Daoy (cell line): Measurements from ENCODE around the gene AP1S3. TPM values are rescaled to one million over a fixed set of nuclear protein-coding genes. Genes with fewer than 3 reads are reported as not detected.

Experiments
- DNase-seq: peaks from one replicate; pipeline ENCODE4 v3.0.0-alpha.2; 2015; ENCODE audit warnings: low read depth
- total RNA-seq: library from RNA; depleted of rRNA; stranded (reverse); fragments of >200 nt; shearing (Covaris generic); gene quantifications from 2 replicates; pipeline ENCODE4 v1.2.3, GENCODE V29; 2014

The AP1S3 gene
- total RNA-seq, 1 experiment from 2014 or later: 15.0 TPM

DNA sequence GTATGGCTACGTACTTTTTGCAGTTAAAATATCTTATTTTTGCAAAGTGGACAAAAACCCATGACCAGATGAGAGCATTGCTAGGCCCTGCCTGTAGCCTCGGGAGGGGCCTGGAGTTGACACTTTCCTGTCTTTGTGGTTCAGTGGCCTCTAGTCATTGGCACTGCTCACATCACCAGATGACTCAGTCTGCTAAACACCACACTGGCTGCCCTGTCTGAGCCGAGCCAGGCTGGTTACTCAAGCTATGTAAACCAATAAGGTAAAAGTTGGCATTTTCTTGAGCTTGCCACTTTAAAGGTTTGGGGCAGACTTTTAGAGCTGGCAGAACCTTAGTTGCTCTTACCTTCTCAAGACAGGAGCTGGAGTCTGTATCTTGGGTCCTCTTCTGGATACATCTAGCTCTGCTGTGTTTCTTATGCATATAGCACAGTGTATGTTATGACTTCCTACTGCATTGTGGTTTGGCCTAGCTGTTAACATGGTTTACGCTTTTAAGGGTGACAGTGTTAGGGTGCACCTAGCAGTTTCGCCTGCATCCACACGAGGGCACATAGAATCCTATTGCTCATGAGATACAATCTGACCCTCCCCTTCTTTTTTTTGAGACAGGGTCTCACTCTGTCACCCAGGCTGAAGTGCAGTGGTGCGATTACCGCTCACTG lies 76.4 kb downstream of the AP1S3 start:
- DNase-seq: peak; percentile 93

DNA sequence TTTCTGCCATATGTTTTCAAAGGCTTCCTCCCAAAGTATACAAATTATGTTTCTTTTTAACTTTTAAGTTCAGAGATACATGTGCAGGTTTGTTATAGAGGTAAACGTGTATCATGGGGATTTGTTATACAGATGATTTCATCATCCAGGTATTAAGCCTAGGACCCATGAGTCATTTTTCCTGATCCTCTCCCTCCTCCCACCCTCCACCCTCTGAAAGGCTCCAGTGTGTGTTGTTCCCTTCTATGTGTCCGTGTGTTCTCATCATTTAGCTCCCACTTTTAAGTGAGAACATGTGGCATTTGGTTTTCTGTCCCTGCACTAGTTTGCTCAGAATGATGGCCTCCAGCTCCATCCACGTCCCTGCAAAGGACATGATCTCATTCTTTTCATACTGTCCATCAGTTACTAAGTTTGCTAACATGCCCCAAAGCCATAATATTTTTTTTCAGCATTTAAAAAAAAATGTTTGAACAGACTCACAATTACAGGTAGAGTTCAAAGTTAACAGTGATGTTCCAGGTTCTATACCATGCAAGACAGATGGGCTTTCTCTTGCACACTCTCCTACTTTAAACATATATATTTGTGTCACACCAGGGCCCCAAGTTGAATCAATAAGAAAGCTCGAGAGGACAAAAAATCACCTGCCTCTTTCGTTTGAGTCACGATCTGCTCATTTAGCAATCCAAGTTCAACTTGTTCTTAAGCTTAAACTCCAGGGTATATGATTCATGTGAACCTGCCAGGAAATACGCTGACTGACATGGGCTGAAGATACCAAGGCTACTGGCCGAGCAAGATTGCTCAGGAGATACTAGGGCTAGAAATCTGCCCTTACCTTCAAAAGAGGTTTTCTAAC lies 77.6 kb downstream of the AP1S3 start:
- peak; percentile 52 for DNase-seq

DNA sequence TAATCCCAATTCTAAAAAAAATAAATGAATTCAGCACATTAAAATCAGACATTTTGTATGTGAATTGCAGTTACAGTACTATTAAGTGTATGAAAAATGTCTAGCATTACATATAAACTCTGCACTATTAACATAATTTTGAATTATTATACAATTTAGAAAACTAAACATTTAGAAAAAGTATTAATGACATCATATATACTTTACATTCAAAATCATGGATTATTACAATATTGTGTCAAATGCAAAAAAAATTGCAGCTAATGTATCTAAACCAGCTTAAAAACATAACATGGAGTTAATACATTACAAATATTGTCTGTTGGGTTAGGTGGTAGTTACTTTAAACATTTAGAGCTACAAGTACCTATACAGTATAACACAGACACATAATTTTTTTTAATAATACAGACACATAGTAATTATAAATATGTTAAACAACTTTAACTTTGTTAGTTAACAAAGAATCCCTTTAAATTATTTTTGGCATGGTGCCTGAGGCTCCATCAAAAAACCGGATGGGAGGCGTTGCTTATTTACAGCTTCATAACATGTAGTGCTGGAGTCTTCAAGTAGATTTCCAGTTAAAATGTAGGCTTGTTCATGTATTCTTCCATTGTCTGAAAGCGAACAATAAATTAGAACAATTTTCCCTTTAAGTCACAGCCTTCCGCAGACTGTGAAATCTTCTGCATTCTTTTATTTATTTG lies 79.1 kb downstream of the AP1S3 start:
- no peak for DNase-seq

GRCh38 chr2:223753940-223754339 lies 83.4 kb downstream of the AP1S3 start:
- DNase-seq: no peak

GRCh38 chr2:223751012-223751411 lies 86.4 kb downstream of the AP1S3 start:
- no peak for DNase-seq

GRCh38 chr2:223747392-223748042 lies 89.9 kb downstream of the AP1S3 start:
- DNase-seq: no peak

- no peak for DNase-seq
Observed at GRCh38 chr2:223746611-223747010, 90.8 kb downstream of the AP1S3 start.

- DNase-seq: peak; percentile 6
Observed at GRCh38 chr2:223744580-223744979, 92.8 kb downstream of the AP1S3 start.

DNA sequence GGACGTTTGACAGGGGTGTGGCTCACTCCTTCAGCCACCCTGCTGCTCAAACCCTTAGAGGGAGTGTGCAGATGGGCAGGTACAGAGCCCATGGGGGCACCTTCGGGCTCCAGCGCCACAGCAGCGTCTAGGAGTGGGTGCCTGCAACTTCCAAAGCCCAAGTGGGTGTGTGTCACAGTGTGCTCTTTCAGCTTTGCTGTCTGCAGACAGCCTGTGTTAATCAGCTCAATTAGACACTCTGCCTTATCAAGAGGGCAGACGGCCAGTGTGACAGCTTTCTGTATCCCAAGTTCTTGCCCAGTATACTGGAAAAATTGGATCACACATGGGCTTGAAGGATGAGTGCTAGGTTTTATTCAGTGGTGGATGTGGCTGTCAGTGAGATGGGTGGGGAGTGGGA lies 96.7 kb downstream of the AP1S3 start:
- no peak for DNase-seq

- no peak for DNase-seq
Observed at GRCh38 chr2:223737207-223737606, 100.2 kb downstream of the AP1S3 start.

- DNase-seq: no peak
Observed at GRCh38 chr2:223736488-223736887, 100.9 kb downstream of the AP1S3 start.

DNA sequence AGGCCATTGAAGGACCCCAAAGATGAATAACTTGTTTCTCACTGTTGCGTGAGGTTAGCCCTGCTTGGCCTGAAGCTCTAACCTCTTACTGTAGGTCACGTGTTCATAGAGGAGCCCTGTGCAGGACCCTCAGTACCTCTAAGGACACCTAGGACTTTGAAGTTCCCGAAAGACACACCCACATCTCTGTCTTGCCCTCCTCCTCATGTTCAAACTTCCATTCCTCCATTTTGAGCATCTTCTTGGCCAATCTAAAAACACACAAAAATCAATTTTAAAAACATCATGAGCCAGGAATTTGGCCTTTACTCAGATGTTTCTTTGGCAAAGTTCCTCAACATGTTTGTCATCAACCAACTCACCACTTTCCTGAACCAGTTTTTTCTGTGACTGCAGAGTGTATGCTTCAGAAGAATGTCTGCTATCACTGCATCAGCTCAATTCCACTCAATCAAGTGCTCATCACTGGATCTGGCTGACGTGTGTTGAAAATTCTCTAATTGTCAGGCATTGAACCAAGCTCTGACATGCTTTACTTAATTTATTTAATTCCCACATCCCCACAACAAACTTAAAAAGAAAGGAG lies 101.6 kb downstream of the AP1S3 start:
- no peak for DNase-seq

DNA sequence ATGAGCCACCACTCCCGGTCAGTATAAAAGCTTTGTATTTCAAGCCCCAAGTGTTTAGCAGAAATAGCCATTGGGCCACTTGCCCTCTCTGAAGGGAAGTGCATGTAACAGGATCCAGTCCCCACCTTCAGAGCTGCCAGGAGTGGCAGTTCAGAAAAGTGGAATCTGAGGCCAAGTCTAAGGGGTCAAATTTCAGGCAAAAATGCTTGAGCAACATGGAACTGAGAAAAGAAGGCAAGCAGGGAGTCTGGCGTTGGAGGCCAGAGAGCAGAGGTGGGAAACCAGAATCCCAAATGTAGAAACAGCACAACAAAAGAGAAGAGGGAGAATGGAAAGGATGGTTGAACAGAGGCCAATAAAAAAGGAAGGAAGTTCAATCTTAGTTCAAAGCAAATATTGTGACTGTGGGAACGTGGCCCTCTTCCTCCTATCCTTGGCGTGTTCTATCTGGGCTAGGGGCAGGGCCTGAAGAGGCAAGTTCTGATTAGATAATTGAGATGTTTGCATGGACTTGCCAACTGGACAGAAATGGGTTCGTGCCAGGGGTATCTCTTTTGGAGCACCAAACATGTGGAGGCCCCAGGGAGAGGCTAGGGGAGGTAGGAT lies 102.2 kb downstream of the AP1S3 start:
- DNase-seq: no peak

DNA sequence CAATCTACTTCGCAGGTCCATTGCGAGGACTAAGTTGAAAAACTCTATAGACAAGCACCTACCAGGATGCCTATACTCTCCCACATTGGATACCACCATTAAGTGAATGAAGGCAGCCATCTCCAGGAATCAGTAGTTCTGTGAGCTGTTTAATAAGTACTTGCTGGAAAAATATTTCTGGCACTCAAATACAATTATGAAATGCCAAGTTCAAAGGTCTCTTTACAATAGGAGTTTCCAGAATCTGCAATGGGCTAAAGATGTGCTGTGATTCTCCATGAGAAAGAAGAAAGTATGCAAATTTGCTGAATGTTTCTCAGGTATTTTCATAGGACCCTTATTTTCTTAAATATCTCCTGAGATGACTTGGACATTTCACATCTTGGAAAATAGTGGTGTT lies 103.0 kb downstream of the AP1S3 start:
- DNase-seq: no peak

DNA sequence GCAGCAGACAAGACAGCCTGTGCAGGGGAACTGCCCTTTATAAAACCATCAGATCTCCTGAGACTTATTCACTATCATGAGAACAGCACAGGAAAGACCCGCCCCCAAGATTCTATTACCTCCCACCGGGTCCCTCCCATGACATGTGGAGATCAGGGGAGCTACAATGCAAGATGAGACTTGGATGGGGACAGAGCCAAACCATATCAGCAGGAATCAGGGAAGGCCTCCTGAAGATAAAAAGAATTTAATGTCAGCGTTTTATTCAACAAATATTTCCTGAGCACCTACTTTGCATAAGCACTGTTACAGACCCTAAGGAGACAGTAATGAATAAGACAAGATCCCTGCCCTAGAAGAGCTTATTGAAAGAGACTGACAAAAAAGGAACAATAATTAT lies 105.0 kb downstream of the AP1S3 start:
- DNase-seq: no peak

GRCh38 chr2:223731503-223731902 lies 105.9 kb downstream of the AP1S3 start:
- DNase-seq: no peak

DNA sequence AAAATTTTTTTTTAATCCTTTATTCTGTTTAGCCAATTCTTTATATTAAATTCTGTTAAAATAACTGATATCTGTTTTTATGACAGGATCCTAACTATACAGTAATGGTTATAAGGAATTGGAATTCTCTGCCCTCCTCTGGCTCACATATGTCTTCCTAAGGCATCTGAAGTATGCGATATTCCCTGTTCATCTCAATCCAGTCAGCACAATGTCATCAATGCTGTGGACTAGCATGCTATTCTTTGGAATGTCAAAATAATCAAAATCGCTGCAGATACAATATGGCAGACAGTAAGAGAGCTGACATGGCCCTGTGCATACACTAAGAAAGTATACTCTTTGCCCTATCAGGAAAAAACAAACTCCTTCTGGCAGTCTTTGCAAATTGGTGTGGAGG lies 107.6 kb downstream of the AP1S3 start:
- DNase-seq: no peak

DNA sequence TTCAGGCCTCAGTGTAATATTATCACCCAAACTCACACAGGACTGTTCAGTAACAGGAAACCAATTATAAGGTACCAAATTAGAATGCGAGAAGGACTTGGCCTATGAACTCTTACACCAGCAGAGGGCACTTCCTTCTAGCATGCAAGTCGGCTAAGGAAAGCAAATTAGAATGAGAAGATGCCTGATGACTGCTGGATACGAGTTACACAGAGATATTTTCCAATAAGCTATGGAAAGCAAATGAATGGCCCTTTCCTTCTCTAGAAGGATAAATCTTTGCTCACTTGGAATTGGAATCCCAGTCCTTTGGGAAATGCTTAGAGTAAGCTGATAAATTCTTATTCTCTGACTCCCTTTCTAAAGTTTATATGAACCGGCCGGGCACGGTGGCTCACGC lies 109.8 kb downstream of the AP1S3 start:
- DNase-seq: peak; percentile 56

DNA sequence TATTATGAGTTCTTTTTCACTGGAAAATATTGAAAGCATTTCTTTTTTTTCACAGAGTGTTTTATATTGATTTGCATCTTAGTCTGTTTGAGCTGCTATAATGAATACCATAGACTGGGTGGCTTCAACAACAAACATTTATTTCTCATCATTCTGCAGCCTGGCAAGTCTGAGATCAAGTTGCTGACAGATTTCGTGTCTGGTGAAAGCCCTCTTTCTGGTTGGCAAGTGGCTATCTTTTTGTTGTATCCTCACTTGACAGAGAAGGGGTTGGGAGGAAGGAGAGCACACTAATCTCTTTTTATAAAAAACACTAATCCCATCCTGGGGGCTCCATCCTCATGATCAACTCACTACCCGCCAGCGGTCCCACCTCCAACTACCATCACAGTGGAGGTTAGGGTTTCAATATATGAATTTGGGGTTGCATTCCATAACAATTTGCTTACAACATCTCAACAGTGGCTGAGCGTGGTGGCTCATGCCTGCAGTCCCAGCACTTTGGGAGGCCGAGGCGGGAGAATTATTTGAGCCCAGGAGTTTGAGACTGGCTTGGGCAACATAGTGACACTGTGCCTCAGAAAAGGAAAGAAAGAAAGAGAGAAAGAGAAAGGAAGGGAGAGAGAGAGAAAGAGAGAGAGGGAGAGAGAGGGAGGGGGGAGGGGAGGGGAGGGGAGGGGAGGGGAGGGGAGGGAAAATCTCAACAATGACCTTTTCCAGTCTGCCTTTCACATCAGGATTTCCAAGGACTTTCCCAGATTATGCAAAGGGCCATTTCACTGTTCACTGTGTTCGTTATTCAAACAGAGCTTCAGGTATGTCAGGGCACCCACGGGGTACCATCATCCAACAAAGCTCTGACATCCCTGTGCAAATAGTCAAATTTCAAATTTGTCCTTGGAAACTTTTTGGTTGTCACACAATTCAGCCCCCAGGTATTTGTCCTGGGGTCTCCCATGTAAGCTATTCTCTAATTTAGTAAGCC lies 111.1 kb downstream of the AP1S3 start:
- no peak for DNase-seq

DNA sequence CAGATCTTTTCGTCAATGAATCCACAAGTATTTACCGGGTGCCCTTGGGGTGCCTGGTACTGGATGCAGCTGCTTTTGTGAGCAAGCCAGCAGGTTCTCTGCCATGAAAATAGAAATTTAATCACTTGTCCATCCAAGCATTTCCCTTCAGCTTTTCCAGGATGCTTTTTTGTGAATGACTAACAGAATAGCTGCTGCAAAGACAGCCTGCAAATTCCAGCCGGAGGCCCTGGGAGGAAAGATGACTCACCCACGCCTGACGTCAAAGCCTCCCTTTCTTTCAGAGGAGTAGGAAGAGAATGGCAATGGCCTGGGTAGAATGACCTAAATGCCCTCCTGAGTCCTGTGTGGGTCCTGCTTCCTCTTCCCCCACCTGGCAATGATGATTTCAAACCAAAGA lies 111.9 kb downstream of the AP1S3 start:
- DNase-seq: peak; percentile 93
